Fibroblast of pulmonary artery (primary cell): ENCODE data around the gene STAG1.
A peak's percentile ranks its signal among the peaks of the same experiment; 100 is the strongest.
"Not testable (repeated sequence)": the region's sequence is repeated elsewhere in the genome, so short reads cannot be mapped to it uniquely, and the experiment has no call there.

ENCODE experiments used
- DNase-seq: peaks from one replicate; pipeline ENCODE4 v3.0.0-alpha.2; 2010; ENCODE audit warnings: low read depth
- H3K4me3 ChIP-seq: replicated peaks from 2 replicates; pipeline ENCODE4 v1.5.1; 2011; ENCODE audit warnings: low read depth, mild to moderate bottlenecking, control low read depth, low read length, moderate library complexity
- TF ChIP-seq, protein P1 (sequence below): IDR thresholded peaks from 2 replicates; pipeline ENCODE4 v1.5.1; 2011; ENCODE audit warnings: mild to moderate bottlenecking, control low read depth, low read length, inconsistent platforms; ENCODE audit errors: missing control alignments

Gene STAG1

GRCh38 chr3:136621628-136622027, 130.6 kb downstream of the STAG1 start:
- peak; percentile 66 for DNase-seq
- H3K4me3 ChIP-seq: no peak overlapping the region
- TF ChIP-seq, protein P1, sequence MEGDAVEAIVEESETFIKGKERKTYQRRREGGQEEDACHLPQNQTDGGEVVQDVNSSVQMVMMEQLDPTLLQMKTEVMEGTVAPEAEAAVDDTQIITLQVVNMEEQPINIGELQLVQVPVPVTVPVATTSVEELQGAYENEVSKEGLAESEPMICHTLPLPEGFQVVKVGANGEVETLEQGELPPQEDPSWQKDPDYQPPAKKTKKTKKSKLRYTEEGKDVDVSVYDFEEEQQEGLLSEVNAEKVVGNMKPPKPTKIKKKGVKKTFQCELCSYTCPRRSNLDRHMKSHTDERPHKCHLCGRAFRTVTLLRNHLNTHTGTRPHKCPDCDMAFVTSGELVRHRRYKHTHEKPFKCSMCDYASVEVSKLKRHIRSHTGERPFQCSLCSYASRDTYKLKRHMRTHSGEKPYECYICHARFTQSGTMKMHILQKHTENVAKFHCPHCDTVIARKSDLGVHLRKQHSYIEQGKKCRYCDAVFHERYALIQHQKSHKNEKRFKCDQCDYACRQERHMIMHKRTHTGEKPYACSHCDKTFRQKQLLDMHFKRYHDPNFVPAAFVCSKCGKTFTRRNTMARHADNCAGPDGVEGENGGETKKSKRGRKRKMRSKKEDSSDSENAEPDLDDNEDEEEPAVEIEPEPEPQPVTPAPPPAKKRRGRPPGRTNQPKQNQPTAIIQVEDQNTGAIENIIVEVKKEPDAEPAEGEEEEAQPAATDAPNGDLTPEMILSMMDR: no peak

DNA sequence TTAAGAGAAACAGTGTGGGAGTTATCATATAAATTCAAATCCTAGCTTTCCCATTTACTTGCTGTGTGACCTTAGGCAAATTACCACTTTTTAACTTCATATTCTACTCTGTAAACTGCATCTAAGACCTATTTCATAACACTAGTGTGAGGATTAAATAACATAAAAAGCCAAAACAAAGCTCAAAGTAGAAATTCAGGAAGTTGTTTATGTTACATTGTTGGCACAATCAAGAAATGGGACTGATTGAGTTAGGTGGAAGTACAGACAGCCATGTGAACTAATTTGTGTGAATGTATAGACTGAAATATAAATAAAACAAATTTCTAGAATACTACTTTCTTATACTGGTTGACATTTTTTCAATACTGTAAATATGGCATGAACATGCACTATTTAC, 131.7 kb downstream of the STAG1 start:
- TF ChIP-seq, protein P1: no peak

GRCh38 chr3:136617969-136618525, 134.1 kb downstream of the STAG1 start:
- not testable (repeated sequence) for DNase-seq

More for the DNA sequence above, 131.7 kb downstream of the STAG1 start:
- DNase-seq: no peak
- no peak overlapping the region for H3K4me3 ChIP-seq

GRCh38 chr3:136617198-136617597, 135.0 kb downstream of the STAG1 start:
- no peak for DNase-seq
- TF ChIP-seq, protein P1: no peak
- no peak overlapping the region for H3K4me3 ChIP-seq

More at GRCh38 chr3:136617969-136618525, 134.1 kb downstream of the STAG1 start:
- H3K4me3 ChIP-seq: not testable (repeated sequence)

DNA sequence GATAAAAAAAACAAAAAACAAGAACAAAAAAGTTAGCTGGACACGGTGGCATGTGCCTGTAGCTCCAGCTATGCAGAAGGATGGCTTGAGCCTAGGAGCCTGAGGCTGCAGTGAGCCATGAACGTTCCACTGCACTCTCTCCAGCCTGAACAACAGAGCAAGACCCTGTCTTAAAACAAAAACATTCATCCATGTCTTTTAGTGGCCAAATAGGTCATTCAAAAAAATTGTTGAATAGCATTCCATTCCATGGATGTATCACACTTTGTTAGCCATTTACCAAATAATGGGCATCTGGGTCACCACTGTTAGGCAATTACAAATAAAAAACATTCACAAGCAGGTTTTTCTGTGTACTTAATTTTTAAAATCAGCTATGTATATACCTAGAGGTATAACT, 139.7 kb downstream of the STAG1 start:
- TF ChIP-seq, protein P1: no peak
- DNase-seq: no peak

DNA sequence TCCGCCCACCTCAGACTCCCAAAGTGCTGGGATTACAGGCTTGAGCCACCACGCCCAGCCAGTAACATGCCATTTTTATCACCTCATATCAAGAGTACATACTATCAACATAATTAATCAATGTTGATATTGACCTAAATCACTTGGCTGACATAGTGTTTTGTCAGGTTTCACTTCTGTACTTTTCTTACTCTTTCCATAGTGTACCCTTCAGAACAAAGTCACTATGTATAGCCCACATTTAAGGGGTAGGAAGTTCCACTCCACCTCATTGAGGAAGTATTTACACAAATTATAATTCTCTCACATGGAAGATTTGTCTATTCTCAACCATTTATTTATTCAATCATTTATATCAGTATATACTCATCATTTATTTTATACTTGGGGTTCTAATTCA, 145.2 kb downstream of the STAG1 start:
- TF ChIP-seq, protein P1: no peak
- DNase-seq: no peak
- no peak overlapping the region for H3K4me3 ChIP-seq

More for the DNA sequence above, 139.7 kb downstream of the STAG1 start:
- no peak overlapping the region for H3K4me3 ChIP-seq

- DNase-seq, H3K4me3 ChIP-seq: not testable (repeated sequence)
Measured at GRCh38 chr3:136606216-136606615, 146.0 kb downstream of the STAG1 start.

DNA sequence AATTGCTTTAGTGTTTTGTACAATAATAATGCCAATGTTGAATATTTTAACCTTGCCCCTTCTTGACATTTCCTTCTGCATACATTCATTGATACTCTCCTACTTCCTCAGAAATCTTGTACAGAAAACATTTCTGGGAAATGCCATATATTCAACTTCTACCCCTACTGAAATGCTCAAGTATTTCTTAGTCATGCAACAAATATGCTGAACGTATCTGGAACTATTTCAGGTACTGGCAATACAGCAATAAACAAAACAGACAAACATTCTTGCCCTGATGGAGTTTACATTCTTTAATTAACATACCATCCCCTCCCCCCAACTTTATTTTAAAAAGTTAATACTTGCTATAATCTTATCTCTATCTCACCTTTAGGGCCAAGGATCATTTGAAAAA, 147.2 kb downstream of the STAG1 start:
- DNase-seq: peak; percentile 57
- TF ChIP-seq, protein P1: no peak
- no peak overlapping the region for H3K4me3 ChIP-seq
